Measurements from ENCODE around the gene CRYBA2.

The CRYBA2 gene

DNA sequence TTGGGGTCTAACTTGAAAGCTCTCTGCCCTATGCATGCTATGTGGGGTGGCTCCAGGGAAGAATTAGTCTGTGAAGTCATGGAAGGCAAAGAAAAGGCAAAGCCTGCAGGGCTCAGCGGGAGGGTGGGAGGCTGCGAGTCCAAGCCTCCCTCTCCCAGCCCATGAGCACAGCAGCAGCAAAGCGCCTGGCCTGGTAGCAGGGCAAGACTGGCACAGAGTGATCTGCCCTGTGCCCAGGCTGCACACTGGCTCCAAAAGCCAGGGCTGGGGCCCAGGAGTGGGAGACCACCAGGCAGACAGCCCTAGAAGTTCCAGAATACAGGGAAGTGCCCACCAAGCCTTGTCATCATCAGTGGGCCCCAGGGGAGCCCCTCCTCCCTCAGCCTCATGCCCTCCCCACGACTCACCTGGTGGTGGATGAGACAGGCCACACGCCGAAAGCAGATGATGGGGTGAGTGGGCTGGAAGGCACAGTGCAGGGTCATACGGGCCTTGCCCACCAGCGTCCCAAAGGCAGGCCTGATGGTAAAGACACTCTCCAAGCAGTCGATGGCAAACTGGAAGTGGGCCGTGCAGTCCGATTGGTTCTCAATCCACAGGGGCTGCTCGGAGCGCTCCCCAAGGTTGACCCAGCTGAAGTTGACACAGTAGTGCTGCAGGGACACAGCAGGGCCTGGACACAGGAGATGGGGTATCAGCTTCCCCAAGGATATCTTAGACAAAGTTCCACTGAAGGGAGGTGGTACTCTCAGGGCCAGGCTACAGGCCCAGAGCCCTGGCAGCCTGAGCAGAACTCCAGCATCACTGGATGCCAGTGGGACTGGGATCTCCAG is 36.0 kb upstream of the CRYBA2 start:
- no peak for DNase-seq
- H3K4me3 Mint-ChIP-seq = no peak overlapping the region
- CTCF ChIA-PET = interaction anchor here (0.5 to 5.1 kb wide), 42 partner anchors 9 to 323 kb away, joined by 3 to 59 read pairs (median 4); partner anchors contain the start of genes CFAP65 and ZFAND2B
- H3K27me3 Mint-ChIP-seq = peaks cover 38% of the 10 kb centered on the region
- no peaks in the 10 kb centered on the region for H3K9me3 Mint-ChIP-seq
- H3K36me3 Mint-ChIP-seq = no peaks in the 10 kb centered on the region
- no peaks in the 10 kb centered on the region for H3K4me1 Mint-ChIP-seq
- H3K27ac Mint-ChIP-seq = no peak overlapping the region

DNA sequence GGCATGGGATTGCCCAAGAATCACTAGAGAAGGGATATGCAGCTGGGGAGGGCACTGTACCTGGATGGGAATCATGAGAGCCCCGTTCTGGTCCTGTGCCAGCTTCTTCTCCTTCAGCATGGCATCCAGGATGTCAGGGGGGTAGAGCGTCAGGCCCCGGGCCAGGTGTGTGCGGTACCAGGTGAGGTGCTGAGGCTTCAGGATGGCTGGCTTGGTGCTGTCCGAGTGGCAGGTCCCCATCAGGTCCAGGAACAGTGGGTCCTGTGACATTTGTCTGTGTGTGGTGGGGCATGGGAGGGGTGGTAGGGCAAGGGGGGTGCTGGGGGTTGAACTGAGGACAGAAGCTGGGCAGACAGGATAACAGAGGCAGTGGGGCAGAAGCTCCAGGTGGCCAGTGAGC is 34.9 kb upstream of the CRYBA2 start:
- CTCF ChIA-PET = interaction anchor here (1.0 to 5.1 kb wide), 9 partner anchors 8 to 130 kb away, joined by 3 to 59 read pairs (median 4); no protein-coding TSS in a partner anchor
- Mint-ChIP-seq H3K27ac (no peak overlapping the region), H3K4me3 (no peak overlapping the region), H3K4me1 (no peaks in the 10 kb centered on the region), H3K27me3 (peaks cover 43% of the 10 kb centered on the region), H3K36me3 (no peaks in the 10 kb centered on the region), H3K9me3 (no peaks in the 10 kb centered on the region)
- DNase-seq = no peak

DNA sequence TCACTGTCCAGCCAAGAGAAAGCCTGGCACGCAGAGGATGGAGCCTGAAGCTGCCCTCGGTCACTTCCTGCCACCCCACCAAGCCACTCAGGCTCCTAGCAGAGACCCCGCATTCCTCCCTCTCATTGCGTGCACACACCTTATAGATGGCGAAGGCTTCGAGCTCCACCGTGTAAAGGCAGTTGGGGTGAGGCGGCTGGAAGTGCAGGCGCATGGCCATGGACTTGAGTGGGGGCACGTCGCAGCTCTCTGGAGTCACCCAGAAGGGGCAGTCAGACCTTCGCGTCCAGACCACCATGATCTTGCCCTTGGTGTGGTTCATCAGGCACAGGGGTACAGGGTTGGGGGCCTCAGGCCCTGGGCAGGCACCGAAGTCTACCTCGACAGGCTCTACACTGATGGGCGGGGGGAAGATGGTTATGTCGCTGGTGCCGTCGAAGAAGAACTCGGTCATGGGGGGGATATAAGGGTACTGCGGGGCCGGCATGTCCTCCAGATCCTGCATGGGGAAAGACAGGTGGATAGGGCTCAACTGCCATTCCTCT is 34.4 kb upstream of the CRYBA2 start:
- H3K4me1 Mint-ChIP-seq = no peaks in the 10 kb centered on the region
- peaks cover 41% of the 10 kb centered on the region for H3K27me3 Mint-ChIP-seq
- no peak overlapping the region for H3K27ac Mint-ChIP-seq
- CTCF ChIA-PET = interaction anchor here (0.8 to 5.1 kb wide), 10 partner anchors 18 to 131 kb away, joined by 3 to 59 read pairs (median 4); no protein-coding TSS in a partner anchor
- H3K4me3 Mint-ChIP-seq = no peak overlapping the region
- DNase-seq = no peak
- H3K9me3 Mint-ChIP-seq = no peaks in the 10 kb centered on the region
- H3K36me3 Mint-ChIP-seq = no peaks in the 10 kb centered on the region

DNA sequence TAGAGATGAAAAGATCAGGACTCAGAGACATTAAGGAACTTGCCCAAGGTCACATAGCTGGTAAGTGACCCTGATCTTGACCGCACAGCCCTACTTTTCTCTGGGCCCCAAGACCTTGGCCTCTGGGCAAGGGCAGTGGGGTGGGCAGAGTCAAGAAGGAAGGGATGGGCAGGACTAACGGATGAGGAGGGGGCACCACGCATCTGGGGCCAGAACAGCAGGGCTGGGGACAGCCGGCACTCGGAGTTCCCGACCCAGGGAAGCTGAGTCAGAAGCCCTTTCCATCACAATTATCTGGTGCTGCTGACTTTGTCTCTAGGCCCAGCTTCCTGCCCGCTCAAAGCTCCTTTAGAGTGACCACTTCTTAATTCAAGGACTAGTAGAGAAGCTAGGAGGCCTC is 33.7 kb upstream of the CRYBA2 start:
- Mint-ChIP-seq H3K27ac (no peak overlapping the region), H3K9me3 (no peaks in the 10 kb centered on the region), H3K27me3 (peaks cover 36% of the 10 kb centered on the region), H3K36me3 (no peaks in the 10 kb centered on the region), H3K4me3 (no peak overlapping the region), H3K4me1 (no peaks in the 10 kb centered on the region)
- CTCF ChIA-PET = interaction anchor here (0.7 to 5.1 kb wide), 12 partner anchors 13 to 133 kb away, joined by 3 to 59 read pairs (median 3); partner anchors contain the start of gene NHEJ1
- DNase-seq = no peak

DNA sequence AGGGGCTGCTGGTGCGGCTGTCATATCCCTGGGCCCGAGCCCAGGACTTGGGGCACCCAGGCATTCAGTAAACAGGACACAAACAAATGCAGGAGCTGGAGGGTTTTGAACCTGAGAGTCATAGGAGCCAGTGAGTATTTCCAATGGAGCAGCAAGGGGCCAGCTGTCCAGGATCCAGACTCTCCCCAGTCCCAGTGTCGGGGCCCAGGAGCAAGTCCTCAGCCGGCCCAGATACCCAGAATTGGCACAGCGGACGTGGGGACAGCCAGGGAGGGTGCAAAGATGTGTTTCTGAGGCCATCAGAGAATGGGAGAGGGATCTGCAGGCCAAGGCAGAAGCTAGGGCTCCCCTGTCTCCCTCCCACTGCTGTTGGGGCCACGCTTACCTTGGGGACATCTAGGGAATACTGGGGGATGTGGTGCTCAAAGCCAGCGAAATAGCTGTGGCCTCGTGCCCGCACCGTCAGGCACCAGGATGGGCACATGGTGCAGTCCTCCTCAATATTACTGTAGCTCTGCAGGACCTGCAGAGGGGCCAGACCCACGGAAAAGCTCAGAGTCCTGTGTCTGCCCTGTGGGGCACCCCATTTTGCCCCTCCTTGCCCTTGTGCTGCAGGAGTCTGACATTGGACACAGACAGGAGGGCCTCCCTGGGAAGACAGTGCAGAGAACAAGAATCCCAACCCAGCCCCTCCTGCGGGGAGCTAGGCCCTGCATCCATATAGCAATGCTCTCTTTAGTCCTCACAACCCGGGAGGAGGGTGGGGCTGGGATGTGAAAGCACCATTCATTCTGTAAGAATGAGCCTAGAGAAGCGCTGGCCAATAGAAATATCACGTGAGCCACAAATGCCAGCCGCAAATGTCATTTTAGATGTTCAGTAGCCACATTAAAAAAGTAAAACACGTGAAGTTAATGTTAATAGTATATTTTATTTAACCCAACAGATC is 32.7 kb upstream of the CRYBA2 start:
- DNase-seq = no peak
- no peak overlapping the region for H3K4me3 Mint-ChIP-seq
- H3K27me3 Mint-ChIP-seq = peaks cover 29% of the 10 kb centered on the region
- H3K4me1 Mint-ChIP-seq = no peaks in the 10 kb centered on the region
- no peaks in the 10 kb centered on the region for H3K36me3 Mint-ChIP-seq
- H3K27ac Mint-ChIP-seq = no peak overlapping the region
- H3K9me3 Mint-ChIP-seq = no peaks in the 10 kb centered on the region
- CTCF ChIA-PET = interaction anchor here (0.8 to 5.1 kb wide), 4 partner anchors 21 to 127 kb away, joined by 3 to 59 read pairs (median 11); no protein-coding TSS in a partner anchor

DNA sequence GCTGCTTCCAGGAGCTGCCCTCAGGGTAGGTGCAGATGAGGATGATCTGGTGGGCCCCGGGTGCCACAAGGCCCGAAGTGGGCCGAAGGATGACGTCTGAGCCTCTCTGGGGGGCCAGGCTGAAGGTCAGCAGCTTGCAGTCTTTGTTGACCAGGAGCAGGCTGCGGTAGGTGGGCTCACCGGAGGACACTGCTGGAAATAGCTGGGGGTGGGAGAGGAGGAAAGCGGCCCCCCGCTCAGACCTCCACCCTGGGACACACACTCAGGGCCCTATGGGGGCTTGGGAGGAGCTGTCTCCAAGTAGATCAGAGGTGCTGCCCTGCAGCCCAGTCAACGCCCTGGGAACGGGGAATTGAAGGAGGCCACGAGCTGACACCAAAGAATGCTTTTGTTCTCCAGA is 30.8 kb upstream of the CRYBA2 start:
- DNase-seq = no peak
- Mint-ChIP-seq H3K4me1 (no peaks in the 10 kb centered on the region), H3K36me3 (no peaks in the 10 kb centered on the region), H3K4me3 (no peak overlapping the region), H3K27me3 (peaks cover 18% of the 10 kb centered on the region), H3K9me3 (no peaks in the 10 kb centered on the region), H3K27ac (no peak overlapping the region)
- CTCF ChIA-PET = no interaction called here

DNA sequence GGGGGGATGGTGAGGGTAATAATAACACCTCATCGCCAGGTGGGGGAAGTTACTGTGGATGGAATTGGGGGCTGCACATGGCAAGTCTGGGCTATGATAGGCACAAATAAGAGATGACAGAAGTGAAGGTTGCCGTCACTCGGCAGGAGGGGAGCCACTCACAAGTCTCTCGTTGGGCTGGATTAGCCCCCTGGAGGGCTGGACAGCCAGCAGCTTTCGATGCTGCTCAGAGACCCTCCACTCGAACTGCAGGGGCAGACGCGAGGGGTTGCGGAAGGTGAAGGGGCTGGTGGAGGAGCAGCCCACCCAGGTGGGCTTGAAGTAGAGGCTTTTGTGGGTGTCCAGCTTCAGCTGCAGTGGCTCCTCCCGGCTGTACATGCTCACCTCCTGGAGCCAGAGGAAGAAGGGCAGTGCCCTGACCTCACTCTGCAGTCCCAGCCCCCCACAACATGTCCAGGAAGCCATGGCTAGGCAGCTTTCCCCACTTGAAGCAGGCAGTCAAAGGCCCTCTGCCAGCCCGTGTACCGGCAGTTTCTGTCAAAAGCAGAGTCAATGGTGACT is 29.9 kb upstream of the CRYBA2 start:
- H3K4me3 Mint-ChIP-seq = no peak overlapping the region
- no peak overlapping the region for H3K27ac Mint-ChIP-seq
- H3K36me3 Mint-ChIP-seq = no peaks in the 10 kb centered on the region
- DNase-seq = no peak
- H3K27me3 Mint-ChIP-seq = peaks cover 26% of the 10 kb centered on the region
- CTCF ChIA-PET = interaction anchor here (0.9 kb wide), 1 partner anchor 17 kb away, joined by 3 read pairs; no protein-coding TSS in a partner anchor
- H3K9me3 Mint-ChIP-seq = no peaks in the 10 kb centered on the region
- no peaks in the 10 kb centered on the region for H3K4me1 Mint-ChIP-seq

DNA sequence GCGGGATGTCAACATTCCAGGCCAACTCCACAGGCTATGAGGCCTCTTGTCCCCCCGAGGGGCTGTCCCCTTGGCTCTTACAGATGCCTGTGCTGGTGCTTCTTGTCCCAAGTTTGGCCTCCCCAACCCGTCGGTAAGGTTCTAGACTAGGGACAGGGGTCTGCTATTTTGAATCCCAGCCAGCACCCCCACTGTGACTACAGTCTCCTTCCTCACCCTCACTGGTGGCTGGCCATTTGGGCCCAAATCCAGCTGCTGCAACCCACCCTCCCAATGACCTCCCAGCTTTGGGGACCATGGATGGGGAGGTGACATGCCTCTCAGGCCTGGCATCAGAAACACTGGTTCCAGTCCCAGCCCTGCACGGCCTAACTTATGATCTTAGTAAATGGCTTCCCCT is 29.4 kb upstream of the CRYBA2 start:
- H3K27ac Mint-ChIP-seq = no peak overlapping the region
- DNase-seq = no peak
- no peaks in the 10 kb centered on the region for H3K36me3 Mint-ChIP-seq
- peaks cover 28% of the 10 kb centered on the region for H3K27me3 Mint-ChIP-seq
- H3K4me3 Mint-ChIP-seq = no peak overlapping the region
- no peaks in the 10 kb centered on the region for H3K9me3 Mint-ChIP-seq
- H3K4me1 Mint-ChIP-seq = no peaks in the 10 kb centered on the region
- CTCF ChIA-PET = interaction anchor here (0.9 kb wide), 1 partner anchor 18 kb away, joined by 3 read pairs; no protein-coding TSS in a partner anchor

DNA sequence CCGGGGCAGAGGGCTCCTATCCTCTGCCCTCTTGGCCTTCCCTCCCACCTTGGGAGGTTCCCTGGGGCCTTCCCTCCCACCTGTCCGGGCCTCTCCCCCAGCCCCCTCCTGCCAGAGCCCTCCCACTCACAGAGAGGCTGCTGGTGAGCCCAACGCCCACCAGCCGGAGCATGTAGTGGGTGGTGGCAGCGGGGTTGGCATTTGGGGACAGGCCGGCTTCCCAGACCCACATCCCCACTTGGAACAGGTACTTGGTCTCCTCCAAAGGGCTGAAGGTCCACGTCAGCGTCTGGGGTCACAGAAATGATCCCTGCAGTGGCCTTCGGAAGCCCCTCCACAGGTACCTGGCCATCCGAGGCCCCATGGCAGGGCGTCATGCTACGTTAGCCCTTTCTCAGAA is 28.8 kb upstream of the CRYBA2 start:
- CTCF ChIA-PET = interaction anchor here (1.0 to 3.5 kb wide), 2 partner anchors 7 to 133 kb away, joined by 3 to 14 read pairs; no protein-coding TSS in a partner anchor
- peaks cover 32% of the 10 kb centered on the region for H3K27me3 Mint-ChIP-seq
- no peak for DNase-seq
- H3K4me1 Mint-ChIP-seq = no peaks in the 10 kb centered on the region
- no peaks in the 10 kb centered on the region for H3K9me3 Mint-ChIP-seq
- no peaks in the 10 kb centered on the region for H3K36me3 Mint-ChIP-seq
- no peak overlapping the region for H3K27ac Mint-ChIP-seq
- no peak overlapping the region for H3K4me3 Mint-ChIP-seq

DNA sequence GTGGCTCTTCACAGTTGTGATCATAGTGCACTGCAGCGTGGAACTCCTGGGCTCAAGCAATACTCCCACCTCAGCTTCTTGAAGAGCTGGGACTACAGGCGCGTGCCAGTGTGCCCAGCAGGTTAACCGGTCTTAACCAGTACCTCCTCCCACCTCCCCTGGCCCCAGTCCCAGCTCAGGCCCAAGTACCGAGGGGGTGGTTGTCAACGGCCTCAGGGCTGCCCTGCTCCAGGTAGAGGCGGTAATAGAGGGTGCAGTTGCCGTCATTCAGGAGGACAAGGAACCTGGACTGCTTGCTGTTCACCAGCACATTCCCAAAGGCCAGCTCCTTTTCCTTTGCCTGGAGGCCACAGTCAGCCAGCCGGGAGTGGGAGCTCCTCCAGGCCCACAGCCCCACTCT is 28.4 kb upstream of the CRYBA2 start:
- no peak overlapping the region for H3K27ac Mint-ChIP-seq
- CTCF ChIA-PET = interaction anchor here (1.0 to 3.5 kb wide), 2 partner anchors 8 to 133 kb away, joined by 3 to 14 read pairs; no protein-coding TSS in a partner anchor
- peaks cover 36% of the 10 kb centered on the region for H3K27me3 Mint-ChIP-seq
- no peaks in the 10 kb centered on the region for H3K4me1 Mint-ChIP-seq
- DNase-seq = no peak
- no peaks in the 10 kb centered on the region for H3K9me3 Mint-ChIP-seq
- no peak overlapping the region for H3K4me3 Mint-ChIP-seq
- H3K36me3 Mint-ChIP-seq = no peaks in the 10 kb centered on the region

DNA sequence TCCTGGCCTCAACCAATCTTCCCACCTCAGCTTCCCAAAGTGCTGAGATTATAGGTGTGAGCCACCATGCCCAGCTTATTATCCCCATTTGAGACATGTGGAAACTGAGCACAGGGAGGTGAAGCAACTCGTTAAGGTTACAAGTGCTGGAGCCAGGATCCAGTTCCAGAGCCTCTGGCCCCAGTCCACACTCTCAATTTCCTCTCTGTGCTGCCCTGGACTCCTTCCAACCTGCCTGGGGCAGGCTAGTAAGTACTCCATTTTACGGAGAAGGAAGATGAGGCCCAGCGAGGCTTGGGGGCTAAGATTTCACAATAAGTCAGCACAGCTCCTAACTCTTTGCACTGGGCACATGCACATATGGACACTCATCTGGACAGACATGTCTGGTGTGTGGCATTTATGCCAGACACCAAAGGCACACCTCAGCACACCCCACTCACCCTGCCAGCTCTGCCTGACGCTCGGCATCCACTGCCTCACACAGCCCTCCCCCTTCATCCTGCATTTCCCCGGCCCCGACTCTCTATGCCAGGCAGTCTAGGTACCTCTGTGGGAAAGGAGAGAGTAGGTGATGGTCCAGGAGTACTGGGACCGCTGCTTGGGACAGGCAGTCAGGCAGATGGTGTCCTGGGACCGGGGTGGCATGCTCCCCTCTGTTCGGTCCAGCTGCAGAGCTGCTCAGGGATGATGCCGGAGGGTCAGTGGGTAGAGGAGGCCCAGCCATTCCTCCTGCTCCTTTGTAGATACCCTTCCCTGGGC is 27.6 kb upstream of the CRYBA2 start:
- Mint-ChIP-seq H3K27me3 (peaks cover 36% of the 10 kb centered on the region), H3K27ac (no peak overlapping the region), H3K4me3 (no peak overlapping the region), H3K4me1 (no peaks in the 10 kb centered on the region), H3K36me3 (no peaks in the 10 kb centered on the region), H3K9me3 (no peaks in the 10 kb centered on the region)
- DNase-seq = no peak
- CTCF ChIA-PET = interaction anchor here (1.5 to 3.5 kb wide), 3 partner anchors 9 to 274 kb away, joined by 3 to 14 read pairs (median 6); no protein-coding TSS in a partner anchor

DNA sequence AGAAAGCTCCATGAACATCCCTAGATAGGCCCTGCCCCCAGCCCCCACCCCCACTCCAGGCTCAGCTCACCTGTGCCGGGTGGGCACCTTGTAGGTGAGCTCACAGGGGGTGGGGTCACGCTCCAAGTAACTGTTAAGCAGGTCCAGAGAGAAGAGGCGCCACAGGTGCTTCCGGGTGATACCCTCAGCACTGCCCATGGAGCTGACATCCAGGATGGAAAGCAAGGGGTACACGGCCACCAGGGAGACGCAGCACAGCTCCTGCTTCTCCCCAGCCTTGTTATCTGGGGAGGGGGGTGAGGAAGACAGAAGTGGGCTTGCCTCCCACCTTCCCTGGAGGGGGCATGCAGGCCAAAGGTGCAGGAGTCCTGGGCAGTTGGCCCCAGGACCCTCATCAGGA is 26.2 kb upstream of the CRYBA2 start:
- CTCF ChIA-PET = interaction anchor here (0.6 to 3.5 kb wide), 6 partner anchors 9 to 275 kb away, joined by 3 to 14 read pairs (median 3); no protein-coding TSS in a partner anchor
- Mint-ChIP-seq H3K4me1 (no peaks in the 10 kb centered on the region), H3K4me3 (no peak overlapping the region), H3K9me3 (no peaks in the 10 kb centered on the region), H3K36me3 (no peaks in the 10 kb centered on the region), H3K27me3 (peaks cover 42% of the 10 kb centered on the region), H3K27ac (no peak overlapping the region)
- no peak for DNase-seq

DNA sequence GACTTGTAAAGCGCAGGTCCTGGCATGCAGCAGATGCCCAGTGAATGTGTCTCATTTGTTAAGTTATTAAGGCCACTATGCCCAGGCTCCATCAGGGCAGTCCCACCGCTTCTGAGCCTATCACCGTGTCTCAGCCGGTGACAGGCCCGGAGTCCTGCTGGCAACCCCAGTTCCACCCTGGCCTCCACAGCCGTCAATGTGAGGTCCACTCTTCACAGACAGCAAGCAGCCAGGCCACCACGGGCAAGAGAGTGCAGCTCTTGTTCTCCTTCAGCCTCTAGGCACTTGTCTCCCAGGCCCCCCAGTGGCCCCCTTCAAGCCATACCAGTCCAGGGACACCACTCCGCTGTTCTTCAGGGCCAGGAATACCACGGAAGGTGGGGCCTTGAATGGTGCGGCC is 25.5 kb upstream of the CRYBA2 start:
- CTCF ChIA-PET = interaction anchor here (0.6 to 3.5 kb wide), 6 partner anchors 8 to 119 kb away, joined by 3 to 14 read pairs (median 4); no protein-coding TSS in a partner anchor
- Mint-ChIP-seq H3K9me3 (no peaks in the 10 kb centered on the region), H3K27me3 (peaks cover 47% of the 10 kb centered on the region), H3K4me1 (no peaks in the 10 kb centered on the region), H3K4me3 (no peak overlapping the region), H3K27ac (no peak overlapping the region), H3K36me3 (no peaks in the 10 kb centered on the region)
- no peak for DNase-seq
